Fibroblast of lung (primary cell): ENCODE results near the gene CARS2. TPM values are rescaled to one million over a fixed set of nuclear protein-coding genes. Genes with fewer than 3 reads are reported as not detected.

Source experiments
- DNase-seq, 2 donors: peaks; one replicate each; pipeline versions ENCODE4 v3.0.0 to v3.0.0-alpha.2; 2010; ENCODE audit warnings: low read depth in 2 of 2
- H2AFZ ChIP-seq: 2 replicates; pipeline ENCODE4 v1.5.1; 2012; ENCODE audit warnings: low read length, control low read depth, inconsistent platforms
- H3K27ac ChIP-seq: 2 replicates; pipeline ENCODE4 v1.5.1; 2011; ENCODE audit warnings: low read length, control low read depth; ENCODE audit not compliant: insufficient read depth
- H3K27me3 ChIP-seq: 2 replicates; pipeline ENCODE4 v1.5.1; 2011; ENCODE audit warnings: mild to moderate bottlenecking, low read length; ENCODE audit not compliant: control insufficient read depth, insufficient read depth
- H3K36me3 ChIP-seq: 2 replicates; pipeline ENCODE4 v1.5.1; 2011; ENCODE audit warnings: low read length; ENCODE audit not compliant: control insufficient read depth, insufficient read depth
- H3K4me1 ChIP-seq: 2 replicates; pipeline ENCODE4 v1.5.1; 2011; ENCODE audit warnings: low read length; ENCODE audit not compliant: control insufficient read depth, insufficient read depth; ENCODE audit errors: extremely low read depth
- H3K4me2 ChIP-seq: 2 replicates; pipeline ENCODE4 v1.5.1; 2011; ENCODE audit warnings: low read length, control low read depth; ENCODE audit not compliant: insufficient read depth; ENCODE audit errors: extremely low read depth
- H3K4me3 ChIP-seq, 4 experiments: fragments of 200-600 bp in 1 of 4; sonication (generic) in 1 of 4; replicated peaks in 1 of 4; 2 replicates each; pipeline ENCODE4 v1.5.1; 2011 to 2016; ENCODE audit warnings: low read length in 4 of 4, low read depth in 3 of 4, mild to moderate bottlenecking in 3 of 4, control low read depth in 2 of 4, inconsistent platforms in 1 of 4, mixed read lengths in 1 of 4; ENCODE audit not compliant: insufficient read depth in 1 of 4; ENCODE audit errors: control extremely low read depth in 1 of 4
- H3K79me2 ChIP-seq: 2 replicates; pipeline ENCODE4 v1.5.1; 2012; ENCODE audit warnings: mild to moderate bottlenecking, low read length, inconsistent platforms; ENCODE audit not compliant: control insufficient read depth, insufficient read depth
- H3K9ac ChIP-seq: 2 replicates; pipeline ENCODE4 v1.5.1; 2011; ENCODE audit warnings: mild to moderate bottlenecking, low read length, control low read depth; ENCODE audit not compliant: insufficient read depth
- H3K9me3 ChIP-seq: 2 replicates; pipeline ENCODE4 v1.5.1; 2012; ENCODE audit warnings: low read depth, low read length; ENCODE audit not compliant: control insufficient read depth, insufficient read depth
- H4K20me1 ChIP-seq: 2 replicates; pipeline ENCODE4 v1.5.1; 2011; ENCODE audit warnings: low read length; ENCODE audit not compliant: control insufficient read depth, insufficient read depth; ENCODE audit errors: extremely low read depth
- CTCF ChIP-seq, 2 donors: IDR thresholded peaks in 1 of 2; conservative IDR thresholded peaks in 1 of 2; 1 replicate in 1 of 2; 2 replicates in 1 of 2; pipeline ENCODE4 v1.5.1; 2011 to 2012; ENCODE audit warnings: low read length in 2 of 2, control low read depth in 1 of 2, inconsistent platforms in 1 of 2, low read depth in 1 of 2, mild to moderate bottlenecking in 1 of 2
- EZH2 ChIP-seq: IDR thresholded peaks from 2 replicates; pipeline ENCODE4 v1.5.1; 2012; ENCODE audit warnings: low read length, control low read depth, mild to moderate bottlenecking; ENCODE audit errors: missing control alignments
- polyA plus RNA-seq, 2 donors: library from polyadenylated mRNA; depleted of rRNA in 1 of 2; stranded (reverse) in 1 of 2; unstranded in 1 of 2; fragments of >200 nt; gene quantifications; 2 replicates each; pipeline ENCODE4 v1.2.1, GENCODE V29; 2011 to 2012; ENCODE audit warnings: missing spikeins in 1 of 2
- total RNA-seq: library from RNA; depleted of rRNA; stranded (reverse); fragments of >200 nt; gene quantifications from 2 replicates; pipeline ENCODE4 v1.2.1, GENCODE V29; 2014

The CARS2 gene
- total and polyA plus RNA-seq, 2 donors (not counting 1 experiment from before 2014, with no cell fraction given), result 64.7 to 127 TPM

- no peak overlapping the region for H3K4me2 ChIP-seq
- TF ChIP-seq CTCF (conservative IDR thresholded peaks at IDR 0.05 in 1 of 2, IDR thresholded peaks at IDR 0.05 in 1 of 2; ENCODE audit: low read depth in 1 of 2, low read length in 2 of 2) (no peak), EZH2 (no peak)
- H3K79me2 ChIP-seq, result no peaks in the 10 kb centered on the region
- no peaks in the 10 kb centered on the region for H3K9me3 ChIP-seq
- H4K20me1 ChIP-seq, result no peaks in the 10 kb centered on the region
- no peak overlapping the region for H3K4me3 ChIP-seq
- no peak overlapping the region for H2AFZ ChIP-seq
- no peak overlapping the region for H3K9ac ChIP-seq
- no peaks in the 10 kb centered on the region for H3K27me3 ChIP-seq
- DNase-seq, result no peak
- peaks cover 7% of the 10 kb centered on the region for H3K36me3 ChIP-seq
- H3K27ac ChIP-seq, result no peak overlapping the region
- no peaks in the 10 kb centered on the region for H3K4me1 ChIP-seq
Measured at GRCh38 chr13:110652764-110653163, 53.2 kb downstream of the CARS2 start.

GRCh38 chr13:110652231-110652730 is 53.6 kb downstream of the CARS2 start:
- Histone ChIP-seq H3K27me3 (no peaks in the 10 kb centered on the region), H3K9me3 (no peaks in the 10 kb centered on the region), H3K4me1 (no peaks in the 10 kb centered on the region), H2AFZ (no peak overlapping the region), H3K4me3 (no peak overlapping the region), H3K36me3 (peaks cover 7% of the 10 kb centered on the region), H4K20me1 (no peaks in the 10 kb centered on the region), H3K4me2 (no peak overlapping the region), H3K27ac (no peak overlapping the region), H3K9ac (no peak overlapping the region), H3K79me2 (no peaks in the 10 kb centered on the region)
- no peak for DNase-seq
- TF ChIP-seq CTCF (conservative IDR thresholded peaks at IDR 0.05 in 1 of 2, IDR thresholded peaks at IDR 0.05 in 1 of 2; ENCODE audit: low read depth in 1 of 2, low read length in 2 of 2) (no peak), EZH2 (no peak)

GRCh38 chr13:110651726-110652230 is 54.1 kb downstream of the CARS2 start:
- H2AFZ ChIP-seq, result no peak overlapping the region
- no peaks in the 10 kb centered on the region for H3K79me2 ChIP-seq
- H4K20me1 ChIP-seq, result no peaks in the 10 kb centered on the region
- H3K9ac ChIP-seq, result no peak overlapping the region
- peaks cover 7% of the 10 kb centered on the region for H3K36me3 ChIP-seq
- H3K4me2 ChIP-seq, result no peak overlapping the region
- H3K27me3 ChIP-seq, result no peaks in the 10 kb centered on the region
- TF ChIP-seq CTCF (conservative IDR thresholded peaks at IDR 0.05 in 1 of 2, IDR thresholded peaks at IDR 0.05 in 1 of 2; ENCODE audit: low read depth in 1 of 2, low read length in 2 of 2), result no peak
- no peak for TF ChIP-seq EZH2
- H3K27ac ChIP-seq, result no peak overlapping the region
- no peaks in the 10 kb centered on the region for H3K4me1 ChIP-seq
- H3K9me3 ChIP-seq, result no peaks in the 10 kb centered on the region
- no peak overlapping the region for H3K4me3 ChIP-seq
- DNase-seq, result no peak
